HFFc6 (cell line): Measurements from ENCODE around the gene CPSF4. TPM values are rescaled to one million over a fixed set of nuclear protein-coding genes. Genes with fewer than 3 reads are reported as not detected.
A peak's percentile ranks its signal among the peaks of the same experiment; 100 is the strongest.
"Not testable (repeated sequence)": the region's sequence is repeated elsewhere in the genome, so short reads cannot be mapped to it uniquely, and the experiment has no call there.

Source experiments
- DNase-seq: peaks from one replicate; pipeline ENCODE4 v3.0.0-alpha.2; 2018
- H3K27ac Mint-ChIP-seq: 2 replicates; pipeline ENCODE4 v1.8.0; 2020; ENCODE audit warnings: mild to moderate bottlenecking, mixed read lengths
- H3K27me3 Mint-ChIP-seq: 2 replicates; pipeline ENCODE4 v1.8.0; 2021; ENCODE audit warnings: mild to moderate bottlenecking, moderate library complexity, mixed read lengths; ENCODE audit not compliant: insufficient read depth
- H3K36me3 Mint-ChIP-seq: 2 replicates; pipeline ENCODE4 v1.8.0; 2021; ENCODE audit warnings: low read depth, mixed read lengths
- H3K4me1 Mint-ChIP-seq: 2 replicates; pipeline ENCODE4 v1.8.0; 2020; ENCODE audit warnings: low read depth, mixed read lengths
- H3K4me3 Mint-ChIP-seq: 2 replicates; pipeline ENCODE4 v1.8.0; 2020; ENCODE audit warnings: mild to moderate bottlenecking, moderate library complexity, mixed read lengths
- H3K9me3 Mint-ChIP-seq: 2 replicates; pipeline ENCODE4 v1.8.0; 2020; ENCODE audit warnings: mild to moderate bottlenecking, mixed read lengths
- total RNA-seq, 6 experiments: library from RNA; stranded (reverse); fragmentation: NEBNext Ultra II Directional; extraction: Animal tissue kit (Norgen Biotek cat#: 25700); gene quantifications; 2 replicates in 1 of 6; 3 replicates in 5 of 6; pipeline ENCODE4 v1.2.3, GENCODE V29; 2021
- TF ChIP-seq, protein P1 (sequence below): fragments of 200-600 bp; sonication (generic); IDR thresholded peaks from 2 replicates; pipeline ENCODE4 v1.5.0; 2021; ENCODE audit warnings: antibody characterized with exemption, mild to moderate bottlenecking

CPSF4 gene
- total RNA-seq, 6 experiments from 2014 or later, result 26.7 to 34.0 (median 29.2) TPM

DNA sequence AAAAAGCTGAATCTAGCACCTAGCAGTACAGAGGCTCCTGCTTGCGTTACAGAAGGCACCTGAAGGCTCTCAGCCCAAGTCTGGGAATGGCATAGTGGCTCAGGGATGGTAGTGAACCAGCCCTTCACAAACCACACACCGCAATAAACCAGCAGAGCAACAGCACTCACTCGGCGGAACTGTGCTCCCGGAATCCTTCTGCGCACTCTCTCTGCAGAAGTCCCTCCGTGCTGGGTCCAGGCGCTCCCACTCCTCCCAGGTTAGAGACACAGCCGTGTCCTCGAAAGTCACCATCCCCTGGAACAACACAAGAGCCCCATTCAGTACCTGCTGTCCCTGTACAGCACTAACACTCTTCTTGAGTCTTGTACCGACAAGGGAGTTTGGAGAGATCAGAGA lies 59.8 kb downstream of the CPSF4 start:
- Mint-ChIP-seq H3K9me3 (peaks cover 31% of the 10 kb centered on the region), H3K27ac (peak overlapping the region; percentile 98), H3K4me1 (peaks cover 28% of the 10 kb centered on the region), H3K36me3 (peaks cover 59% of the 10 kb centered on the region), H3K27me3 (peaks cover 3% of the 10 kb centered on the region; the same call in 1 of the 2 replicates), H3K4me3 (peak overlapping the region; percentile 98)
- no peak for DNase-seq
- TF ChIP-seq, protein P1, sequence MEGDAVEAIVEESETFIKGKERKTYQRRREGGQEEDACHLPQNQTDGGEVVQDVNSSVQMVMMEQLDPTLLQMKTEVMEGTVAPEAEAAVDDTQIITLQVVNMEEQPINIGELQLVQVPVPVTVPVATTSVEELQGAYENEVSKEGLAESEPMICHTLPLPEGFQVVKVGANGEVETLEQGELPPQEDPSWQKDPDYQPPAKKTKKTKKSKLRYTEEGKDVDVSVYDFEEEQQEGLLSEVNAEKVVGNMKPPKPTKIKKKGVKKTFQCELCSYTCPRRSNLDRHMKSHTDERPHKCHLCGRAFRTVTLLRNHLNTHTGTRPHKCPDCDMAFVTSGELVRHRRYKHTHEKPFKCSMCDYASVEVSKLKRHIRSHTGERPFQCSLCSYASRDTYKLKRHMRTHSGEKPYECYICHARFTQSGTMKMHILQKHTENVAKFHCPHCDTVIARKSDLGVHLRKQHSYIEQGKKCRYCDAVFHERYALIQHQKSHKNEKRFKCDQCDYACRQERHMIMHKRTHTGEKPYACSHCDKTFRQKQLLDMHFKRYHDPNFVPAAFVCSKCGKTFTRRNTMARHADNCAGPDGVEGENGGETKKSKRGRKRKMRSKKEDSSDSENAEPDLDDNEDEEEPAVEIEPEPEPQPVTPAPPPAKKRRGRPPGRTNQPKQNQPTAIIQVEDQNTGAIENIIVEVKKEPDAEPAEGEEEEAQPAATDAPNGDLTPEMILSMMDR, result no peak

DNA sequence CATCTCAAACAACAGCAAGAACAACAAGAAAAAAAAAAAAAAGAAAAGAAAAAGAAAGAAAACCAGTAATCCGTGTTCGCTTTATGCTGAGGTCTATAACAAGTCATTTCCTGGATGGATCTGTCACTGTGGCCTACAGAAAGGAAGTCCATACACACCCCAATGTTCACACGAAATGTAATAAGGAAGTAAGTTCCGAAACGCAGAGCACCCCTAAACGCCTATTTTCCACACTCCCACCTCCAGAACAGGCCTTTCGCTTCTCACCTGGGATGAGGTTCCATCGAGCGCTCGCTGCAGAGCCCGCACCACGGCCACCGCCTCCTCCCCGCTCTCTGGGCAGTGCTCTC lies 60.6 kb downstream of the CPSF4 start:
- Mint-ChIP-seq H3K36me3 (peaks cover 51% of the 10 kb centered on the region), H3K27ac (peak overlapping the region; percentile 98), H3K4me3 (peak overlapping the region; percentile 98), H3K9me3 (peaks cover 23% of the 10 kb centered on the region), H3K27me3 (peaks cover 3% of the 10 kb centered on the region; the same call in 1 of the 2 replicates), H3K4me1 (peaks cover 28% of the 10 kb centered on the region)
- TF ChIP-seq, protein P1, result no peak
- DNase-seq, result no peak

DNA sequence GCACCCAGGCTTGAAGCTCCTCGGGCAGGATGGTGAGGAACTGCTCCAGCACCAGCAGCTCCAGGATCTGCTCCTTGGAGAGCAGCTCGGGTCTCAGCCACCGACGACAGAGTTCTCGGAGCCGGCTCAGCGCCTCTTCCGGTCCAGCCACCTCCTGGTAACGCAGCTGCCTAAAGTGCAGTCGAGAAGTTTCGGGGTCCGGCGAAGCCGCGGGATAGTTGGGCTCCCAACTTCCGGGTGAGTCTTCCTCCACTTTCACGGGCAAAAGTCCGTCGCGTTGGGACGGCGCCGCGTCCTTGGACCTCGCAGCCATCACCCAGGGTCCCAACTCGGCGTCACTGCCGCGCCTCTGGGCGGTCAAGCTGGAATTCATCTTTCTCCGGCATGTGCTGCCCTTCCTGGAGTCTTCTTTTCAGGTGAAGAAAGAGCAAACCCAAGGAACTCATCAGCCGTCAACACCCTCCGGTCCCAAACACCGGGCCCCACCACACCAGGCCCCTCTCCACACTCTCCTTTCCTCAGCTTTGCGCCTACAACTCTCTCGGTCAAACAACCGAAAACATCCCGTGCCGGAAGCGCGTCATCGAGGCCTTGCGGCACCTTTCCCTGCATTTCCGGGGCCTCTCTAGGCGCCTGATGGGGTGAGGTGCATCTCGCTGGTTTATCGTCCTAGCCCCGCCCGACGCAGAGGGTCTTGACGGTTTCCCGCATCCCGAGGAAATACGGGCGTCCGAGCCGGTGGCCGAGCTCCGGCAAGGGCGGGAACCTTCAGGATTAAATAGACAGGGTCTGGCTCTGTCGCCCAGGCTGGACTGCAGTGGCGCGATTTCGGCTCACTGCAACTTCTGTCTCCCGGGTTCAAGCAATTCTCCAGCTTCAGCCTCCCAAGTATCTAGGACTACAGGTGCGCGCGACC lies 61.2 kb downstream of the CPSF4 start, which contains the start of gene ZNF394:
ZNF394 (minus strand) TSS at position 561 of the 916 bp plus-strand sequence; CDS start at position 373, 188 bp downstream.
- DNase-seq, result peak; percentile 84
- Mint-ChIP-seq H3K9me3 (peaks cover 17% of the 10 kb centered on the region), H3K27ac (peak within 1 kb of the TSS; percentile 98), H3K27me3 (peaks cover 4% of the 10 kb centered on the region; the same call in 1 of the 2 replicates), H3K4me1 (peaks cover 28% of the 10 kb centered on the region), H3K4me3 (peak within 1 kb of the TSS; percentile 98), H3K36me3 (peaks cover 46% of the 10 kb centered on the region)
- TF ChIP-seq, protein P1, result 0 out of 2 replicates have a peak, but pooled peaks have one; percentile 24

DNA sequence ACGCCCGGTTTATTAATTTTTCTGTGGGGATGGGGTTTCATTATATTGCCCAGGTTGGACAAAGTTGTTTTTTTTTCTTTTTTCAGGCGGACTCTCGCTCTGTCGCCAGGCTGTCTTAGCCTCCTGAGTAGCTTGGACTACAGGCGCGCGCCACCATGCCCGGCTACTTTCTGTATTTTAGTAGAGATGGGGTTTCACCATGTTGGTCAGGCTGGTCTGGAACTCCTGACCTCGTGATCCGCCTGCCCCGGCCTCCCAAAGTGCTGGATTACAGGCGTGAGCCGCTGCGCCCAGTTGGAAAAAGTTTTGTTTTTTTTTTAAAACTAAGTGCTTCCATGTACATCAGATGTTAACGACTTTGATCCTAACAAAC lies 61.9 kb downstream of the CPSF4 start:
- peak overlapping the region; percentile 98 for H3K27ac Mint-ChIP-seq
- H3K4me3 Mint-ChIP-seq, result peak overlapping the region; percentile 98
- H3K4me1 Mint-ChIP-seq, result peaks cover 30% of the 10 kb centered on the region
- TF ChIP-seq, protein P1, result no peak
- H3K27me3 Mint-ChIP-seq, result peaks cover 4% of the 10 kb centered on the region; the same call in 1 of the 2 replicates
- H3K9me3 Mint-ChIP-seq, result peaks cover 12% of the 10 kb centered on the region
- H3K36me3 Mint-ChIP-seq, result peaks cover 47% of the 10 kb centered on the region
- DNase-seq, result no peak

DNA sequence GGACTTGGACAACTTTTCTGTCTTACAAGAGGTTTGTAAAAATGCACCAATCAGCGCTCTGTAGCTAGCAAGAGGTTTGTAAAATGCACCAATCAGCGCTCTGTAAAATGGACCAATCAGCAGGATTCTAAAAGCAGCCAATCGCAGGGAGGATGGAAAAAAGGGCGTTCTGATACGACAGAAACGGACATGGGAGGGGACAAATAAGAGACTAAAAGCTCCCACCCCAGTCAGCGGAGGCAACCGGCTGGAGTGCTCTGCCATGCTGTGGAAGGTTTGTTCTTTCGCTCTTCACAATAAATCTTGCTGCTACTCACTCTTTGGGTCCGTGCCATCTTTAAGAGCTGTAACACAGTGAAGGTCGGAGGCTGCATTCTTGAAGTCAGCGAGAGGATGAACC lies 62.5 kb downstream of the CPSF4 start:
- peaks cover 50% of the 10 kb centered on the region for H3K36me3 Mint-ChIP-seq
- peak overlapping the region; percentile 98 for H3K4me3 Mint-ChIP-seq
- peaks cover 36% of the 10 kb centered on the region for H3K4me1 Mint-ChIP-seq
- H3K9me3 Mint-ChIP-seq, result peaks cover 12% of the 10 kb centered on the region
- H3K27me3 Mint-ChIP-seq, H3K27ac Mint-ChIP-seq, DNase-seq: not testable (repeated sequence)

DNA sequence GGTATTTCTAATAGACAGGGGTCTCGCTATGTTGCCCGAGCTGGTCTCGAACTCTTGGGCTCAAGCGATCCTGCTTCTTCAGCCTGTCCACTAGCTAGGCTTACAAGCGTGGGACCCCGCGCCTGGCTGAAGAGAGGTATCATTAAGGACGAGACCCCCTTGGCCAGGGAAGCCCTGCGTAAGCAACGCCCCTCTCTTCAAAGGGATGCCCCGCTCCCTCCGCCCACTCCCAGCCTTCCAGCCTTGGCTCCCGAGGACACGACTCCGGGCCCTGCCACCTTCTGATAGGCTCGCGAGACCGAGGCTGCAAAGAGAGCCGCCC lies 65.5 kb downstream of the CPSF4 start:
- Mint-ChIP-seq H3K27ac (peak overlapping the region; percentile 96), H3K4me1 (peaks cover 30% of the 10 kb centered on the region), H3K27me3 (peaks cover 4% of the 10 kb centered on the region; the same call in 1 of the 2 replicates), H3K36me3 (peaks cover 38% of the 10 kb centered on the region), H3K4me3 (peak overlapping the region; percentile 96), H3K9me3 (peaks cover 8% of the 10 kb centered on the region)
- TF ChIP-seq, protein P1, result no peak
- DNase-seq, result no peak
